GM21447 (cell line): Measurements from ENCODE around the gene KRT6A.
"Not testable (repeated sequence)": the region's sequence is repeated elsewhere in the genome, so short reads cannot be mapped to it uniquely, and the experiment has no call there.

Source experiments
- ATAC-seq: cut with Tn5 transposase; IDR thresholded peaks from one replicate; pipeline ENCODE4 v1.9.1; 2021; ENCODE audit not compliant: unreplicated experiment

KRT6A gene

GRCh38 chr12:52474212-52474611 lies 18.8 kb downstream of the KRT6A start:
- no peak for ATAC-seq

- no peak for ATAC-seq
These were observed 19.3 kb downstream of the KRT6A start, which contains the start of gene KRT6C for GRCh38 chr12:52473768-52474167. Gene KRT6C (minus strand): TSS chr12:52473805. CDS start chr12:52473737, 68 bp downstream.

DNA sequence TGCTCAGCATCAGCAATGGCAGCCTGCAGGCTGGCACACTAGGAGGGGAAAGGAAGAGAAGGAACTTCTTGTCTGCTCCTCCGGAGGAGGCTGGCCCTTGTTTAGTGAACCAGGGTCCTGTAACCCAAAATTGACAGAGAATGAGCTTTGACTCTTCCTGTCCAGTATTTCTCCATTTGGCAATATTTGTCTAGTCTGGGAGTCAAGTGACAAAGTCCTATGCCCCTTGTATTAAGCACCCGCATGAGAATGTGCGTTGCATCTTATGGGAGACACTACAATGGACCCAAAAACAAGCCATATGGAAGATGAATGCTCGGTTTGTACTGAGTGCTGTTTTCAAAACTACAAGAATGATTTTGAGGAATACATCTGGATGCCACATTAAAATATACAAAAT lies 23.2 kb downstream of the KRT6A start:
- no peak for ATAC-seq

- no peak for ATAC-seq
These were observed 28.2 kb downstream of the KRT6A start for GRCh38 chr12:52464897-52465296.

GRCh38 chr12:52461693-52462092 lies 31.4 kb downstream of the KRT6A start:
- ATAC-seq, result no peak

DNA sequence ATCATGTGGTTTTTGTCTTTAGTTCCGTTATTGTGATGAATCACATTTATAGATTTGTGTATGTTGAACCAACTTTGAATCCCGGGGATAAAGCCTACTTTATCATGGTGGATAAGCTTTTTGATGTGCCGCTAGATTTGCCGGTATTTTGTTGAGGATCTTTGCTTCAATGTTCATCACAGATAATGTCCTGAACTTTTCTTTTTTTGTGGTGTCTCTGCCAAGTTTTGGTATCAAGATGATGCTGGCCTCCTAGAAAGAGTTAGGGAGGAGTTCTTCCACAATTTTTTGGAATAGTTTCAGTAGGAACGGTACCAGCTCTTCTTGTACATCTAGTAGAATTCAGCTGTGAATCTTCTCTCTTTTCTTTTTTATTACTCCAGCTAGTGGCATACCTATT lies 34.2 kb downstream of the KRT6A start:
- no peak for ATAC-seq

GRCh38 chr12:52455821-52456220 lies 37.2 kb downstream of the KRT6A start:
- ATAC-seq, result no peak

DNA sequence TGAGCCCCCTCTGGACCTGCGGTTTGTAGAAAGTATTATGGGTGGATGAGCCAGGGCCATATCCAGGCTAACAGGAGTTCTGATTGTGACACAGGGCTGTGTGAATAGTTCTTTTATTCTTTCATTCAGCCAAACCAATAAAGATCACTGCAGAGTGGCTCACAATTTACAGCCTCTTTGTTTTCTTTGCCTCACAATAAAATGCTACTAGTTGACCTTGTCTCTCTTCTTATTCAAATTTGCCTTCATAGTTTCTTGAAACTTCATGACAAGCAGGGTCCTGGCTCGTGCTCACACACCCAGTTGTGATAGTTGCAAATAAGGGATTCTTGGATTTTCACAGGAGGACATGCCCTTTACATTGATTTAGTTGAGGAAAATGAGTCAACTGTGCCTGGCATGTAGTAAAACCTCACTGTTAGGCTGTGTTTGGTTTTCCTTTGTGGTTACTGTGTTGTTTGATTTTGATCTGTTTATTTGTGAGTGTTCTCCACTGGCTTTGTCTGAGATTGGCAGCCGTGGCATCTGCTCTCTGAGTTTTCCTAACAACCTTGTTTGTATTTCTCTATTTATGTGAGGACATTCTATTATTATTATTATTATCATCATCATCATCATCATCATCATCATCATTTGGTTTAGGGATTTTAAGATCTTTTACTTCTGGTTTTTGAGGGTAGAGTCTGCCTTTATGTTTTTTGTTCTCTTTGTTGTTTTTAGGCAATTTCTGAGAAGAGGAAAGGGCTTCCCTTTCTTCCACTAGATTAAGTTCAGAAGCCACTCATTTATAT lies 38.5 kb downstream of the KRT6A start:
- ATAC-seq, result no peak

DNA sequence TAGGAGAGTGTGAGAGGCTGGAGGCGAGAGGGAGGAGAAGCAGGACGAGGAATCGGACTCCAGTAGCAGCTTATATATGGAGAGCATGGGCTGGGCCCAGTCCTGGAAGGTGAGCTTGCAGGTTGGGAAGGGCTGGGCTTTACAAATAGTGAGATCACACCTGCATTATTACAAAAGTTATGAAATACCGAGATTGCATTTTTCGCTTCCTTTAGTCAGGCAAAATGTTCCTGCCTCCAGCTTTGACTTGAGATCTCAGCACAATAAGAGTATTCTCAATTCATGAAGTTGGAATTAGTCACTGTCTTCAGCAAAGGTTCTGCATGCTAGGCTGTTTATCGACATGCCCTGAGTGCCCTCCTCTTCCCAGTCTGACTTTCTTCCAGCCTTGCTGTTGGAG lies 41.0 kb downstream of the KRT6A start, which contains the start of gene KRT6B:
Gene KRT6B, minus strand, starts transcription at position 46 of the 400 bp plus-strand sequence. CDS start 68 bp downstream, outside the sequence.
- ATAC-seq, result no peak

- ATAC-seq, result no peak
These were observed 44.8 kb downstream of the KRT6A start for GRCh38 chr12:52448228-52448627.

DNA sequence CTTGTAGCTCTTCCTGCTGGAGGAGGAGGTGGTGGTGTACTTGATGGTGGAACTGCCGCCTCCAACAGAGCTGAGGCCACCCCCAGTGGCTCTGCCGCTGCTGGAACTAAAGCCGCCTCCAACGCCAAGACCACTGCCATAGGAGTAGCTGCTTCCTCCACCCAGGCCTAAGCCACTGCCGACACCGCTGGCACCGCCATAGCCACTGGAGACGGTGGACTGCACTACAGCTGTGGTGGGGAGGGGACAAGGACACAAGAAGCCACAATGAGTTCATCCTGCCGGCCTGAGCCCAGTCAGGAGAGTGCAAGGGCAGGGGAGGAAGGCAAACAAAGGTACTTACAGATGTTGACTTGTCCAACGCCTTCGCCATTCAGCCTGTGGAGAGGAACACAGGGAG lies 45.9 kb downstream of the KRT6A start:
- ATAC-seq, result not testable (repeated sequence)

DNA sequence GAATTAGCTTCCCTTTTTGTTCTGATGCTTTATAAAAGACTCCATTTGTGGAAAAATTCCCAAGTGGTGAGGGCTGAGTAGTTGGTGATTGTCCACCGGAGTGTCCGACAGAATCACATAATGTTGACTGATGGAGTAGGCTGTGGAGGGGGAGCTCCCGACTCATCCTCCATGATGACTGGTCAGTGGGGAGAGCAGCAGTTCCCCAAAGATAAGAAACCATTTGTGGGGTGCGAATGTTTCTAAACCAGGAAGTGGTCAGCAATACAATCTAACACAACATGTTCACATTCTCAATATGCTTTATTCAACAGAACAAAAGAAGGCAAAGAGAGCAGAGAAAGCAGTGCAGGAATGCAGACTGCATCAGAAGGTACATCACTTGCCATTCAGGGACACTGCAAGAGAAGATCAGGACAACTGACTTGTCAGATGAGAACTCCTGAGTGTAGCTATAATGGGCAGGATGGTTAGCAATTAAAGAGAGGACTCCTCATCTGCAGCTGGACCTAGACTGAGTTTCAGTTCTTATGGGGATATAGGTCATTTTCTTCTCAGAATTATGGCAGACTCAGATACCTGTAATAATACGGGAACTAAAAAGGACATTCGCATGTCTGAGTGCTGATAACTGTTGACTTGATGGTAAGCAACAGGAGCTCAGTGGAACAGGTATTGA lies 46.6 kb downstream of the KRT6A start:
- ATAC-seq, result no peak

- ATAC-seq, result no peak
These were observed 47.2 kb downstream of the KRT6A start for GRCh38 chr12:52445876-52446275.

- no peak for ATAC-seq
These were observed 48.1 kb downstream of the KRT6A start for GRCh38 chr12:52444647-52445595.

DNA sequence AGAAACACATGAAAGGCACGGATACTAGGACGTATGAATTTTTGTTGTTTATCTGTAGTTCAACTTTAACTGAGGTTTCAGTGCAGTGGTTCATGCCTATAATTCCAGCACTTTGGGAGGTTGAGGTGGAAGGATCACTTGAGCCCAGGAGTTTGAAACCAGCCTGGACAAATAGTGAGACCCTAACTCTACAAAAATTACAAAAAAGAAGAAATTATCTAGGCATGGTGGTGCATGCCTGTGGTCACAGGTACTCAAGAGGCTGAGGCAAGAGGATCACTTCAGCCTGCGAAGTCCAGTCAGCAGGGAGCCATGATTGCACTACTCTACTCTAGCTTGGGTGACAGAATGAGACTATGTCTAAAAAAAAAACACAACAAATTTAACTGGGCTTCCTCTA lies 49.1 kb downstream of the KRT6A start:
- ATAC-seq, result no peak

GRCh38 chr12:52442600-52443061 lies 50.4 kb downstream of the KRT6A start:
- no peak for ATAC-seq

DNA sequence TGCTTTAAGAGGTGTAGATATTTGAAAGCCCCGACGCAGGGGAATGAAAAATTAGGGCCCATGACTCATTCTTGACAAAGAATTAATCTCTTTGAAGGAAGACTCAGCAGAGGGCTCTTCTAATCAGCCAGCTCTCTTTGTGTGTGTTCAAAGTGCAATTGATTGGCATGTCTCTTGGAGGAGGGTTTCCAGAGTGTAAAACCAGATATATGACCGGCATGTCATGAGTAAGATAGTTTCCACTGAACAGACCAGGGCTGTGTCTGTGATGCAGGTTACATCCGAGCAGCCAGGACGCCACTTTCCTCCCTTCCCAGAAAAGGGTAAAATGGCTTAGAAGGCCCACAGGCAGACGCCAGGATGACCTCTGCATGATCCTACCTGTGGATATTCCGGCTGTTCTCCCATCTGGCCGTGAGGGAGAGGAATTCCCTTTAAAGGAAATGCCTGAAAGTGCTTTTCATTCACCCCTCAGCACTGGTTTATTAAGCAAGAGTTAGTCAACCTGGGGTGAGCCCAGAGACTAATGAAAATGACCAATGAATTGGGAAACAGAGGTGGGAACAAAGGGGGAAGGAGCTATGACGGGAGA lies 51.6 kb downstream of the KRT6A start:
- ATAC-seq, result no peak

GRCh38 chr12:52440821-52441319 lies 52.2 kb downstream of the KRT6A start:
- ATAC-seq, result no peak

DNA sequence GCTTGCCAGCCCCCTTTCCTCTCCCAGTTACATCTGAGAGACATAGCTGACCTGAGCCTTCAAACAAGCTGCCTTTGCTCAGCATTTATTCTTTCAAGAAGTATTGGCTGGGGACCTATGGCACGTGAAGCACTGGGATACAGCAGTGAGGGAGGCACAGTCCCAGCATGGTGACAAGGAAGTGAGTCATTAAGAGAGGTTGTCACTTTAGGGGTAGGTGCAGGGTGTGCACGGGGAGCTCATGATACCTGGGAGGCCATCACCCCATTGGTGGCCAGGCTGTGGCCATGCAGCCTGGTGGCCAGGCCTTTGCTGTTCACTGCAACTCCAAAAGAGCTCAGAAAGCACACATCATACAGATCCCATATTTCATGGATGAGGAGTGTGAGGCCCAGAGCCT lies 53.2 kb downstream of the KRT6A start:
- ATAC-seq, result no peak

DNA sequence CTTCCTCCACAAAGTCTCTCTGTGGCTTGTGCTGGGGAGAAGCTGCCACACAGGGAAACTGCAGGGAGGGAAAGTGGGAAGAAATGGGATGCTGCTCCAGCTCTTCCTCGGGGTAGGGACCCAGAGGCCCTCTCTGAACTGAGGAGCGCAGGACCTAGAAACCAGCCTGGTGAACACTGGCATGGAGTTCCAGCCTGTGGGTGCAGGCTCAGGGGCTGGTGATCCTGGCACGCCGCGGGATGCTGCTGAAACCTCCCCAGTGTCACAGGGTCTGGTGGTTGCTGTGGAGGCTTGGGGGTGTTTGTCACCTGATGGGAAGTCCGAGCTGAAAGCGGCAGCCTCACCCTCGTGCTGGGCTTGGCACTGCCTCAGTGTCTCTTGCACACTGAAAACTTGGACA lies 53.6 kb downstream of the KRT6A start:
- no peak for ATAC-seq
